Breast epithelium (tissue), 3 donors: ENCODE data around the gene TLX3.

Experiments used
- CTCF ChIP-seq, 3 donors: fragments of 450-650 bp; IDR thresholded peaks; one replicate each; pipeline ENCODE4 v1.5.1; 2016 to 2017; ENCODE audit warnings: antibody characterized with exemption in 3 of 3, mild to moderate bottlenecking in 3 of 3, moderate library complexity in 3 of 3
- POLR2A ChIP-seq: fragments of 450-650 bp; IDR thresholded peaks from one replicate; pipeline ENCODE4 v1.6.1; 2016; ENCODE audit warnings: antibody characterized with exemption, mild to moderate bottlenecking, moderate library complexity

- no peak for TF ChIP-seq CTCF (IDR thresholded peaks at IDR 0.05)
- TF ChIP-seq POLR2A = no peak
These were observed 44.2 kb upstream of the TLX3 start for GRCh38 chr5:171264843-171265242.
